Medulla oblongata (tissue), 1 donor: ENCODE results near the gene UCHL5.

Source experiments
- DNase-seq: peaks from one replicate; pipeline ENCODE4 v3.0.0-alpha.2; 2015; ENCODE audit errors: extremely low spot score

Gene UCHL5

GRCh38 chr1:192967211-192967877 is 91.8 kb downstream of the UCHL5 start:
- no peak for DNase-seq

- no peak for DNase-seq
Observed at GRCh38 chr1:192966073-192966472, 93.1 kb downstream of the UCHL5 start.

GRCh38 chr1:192962901-192963300 is 96.3 kb downstream of the UCHL5 start:
- DNase-seq, result no peak
